ENCODE results near the gene GJB3.

- TF ChIP-seq GATA2 (IDR thresholded peaks at IDR 0.05; ENCODE audit: low read depth, low read length) (no peak), GATA3 (IDR thresholded peaks at IDR 0.05; ENCODE audit: low read depth, low read length) (no peak)
Observed at GRCh38 chr1:34753163-34753562, 27.9 kb upstream of the GJB3 start.
